GM12872 (cell line): Measurements from ENCODE around the gene IGFL4.

ENCODE experiments used
- CTCF ChIP-seq: IDR thresholded peaks from 3 replicates; pipeline ENCODE4 v1.5.1; 2011; ENCODE audit warnings: low read depth, mild to moderate bottlenecking, low read length, moderate library complexity; ENCODE audit not compliant: insufficient read depth

The IGFL4 gene

GRCh38 chr19:46036744-46037128, 4.1 kb downstream of the IGFL4 start:
- TF ChIP-seq CTCF: no peak

- TF ChIP-seq CTCF: no peak
Measured at GRCh38 chr19:46035986-46036743, 4.6 kb downstream of the IGFL4 start.

- TF ChIP-seq CTCF: no peak
Measured at GRCh38 chr19:46035546-46035945, 5.3 kb downstream of the IGFL4 start.

GRCh38 chr19:46033401-46033800, 7.4 kb downstream of the IGFL4 start:
- TF ChIP-seq CTCF: no peak

- TF ChIP-seq CTCF: no peak
Measured at GRCh38 chr19:46032597-46033025, 8.2 kb downstream of the IGFL4 start.

GRCh38 chr19:46031781-46032596, 8.8 kb downstream of the IGFL4 start:
- TF ChIP-seq CTCF: no peak

GRCh38 chr19:46030812-46031550, 9.8 kb downstream of the IGFL4 start:
- TF ChIP-seq CTCF: no peak
